Mesodermal cell (in vitro differentiated cells): ENCODE measurements around the gene C20orf173.
"Not testable (repeated sequence)": the region's sequence is repeated elsewhere in the genome, so short reads cannot be mapped to it uniquely, and the experiment has no call there.

ENCODE experiments used
- H3K27ac ChIP-seq: 2 replicates; pipeline ENCODE4 v1.7.0; 2013; ENCODE audit warnings: mild to moderate bottlenecking, low read depth, low read length, moderate library complexity; ENCODE audit not compliant: severe bottlenecking
- H3K36me3 ChIP-seq: 2 replicates; pipeline ENCODE4 v1.7.1; 2013; ENCODE audit warnings: mild to moderate bottlenecking, low read length, moderate library complexity; ENCODE audit not compliant: control insufficient read depth, insufficient read depth
- H3K4me1 ChIP-seq: one replicate; pipeline ENCODE4 v1.7.1; 2013; ENCODE audit warnings: mild to moderate bottlenecking, low read length; ENCODE audit not compliant: insufficient read depth, control insufficient read depth, poor library complexity, severe bottlenecking
- H3K4me3 ChIP-seq: 2 replicates; pipeline ENCODE4 v1.7.0; 2013; ENCODE audit warnings: low read length, control low read depth, mild to moderate bottlenecking; ENCODE audit not compliant: insufficient read depth, poor library complexity, severe bottlenecking; ENCODE audit errors: extremely low read depth
- H3K9me3 ChIP-seq: 2 replicates; pipeline ENCODE4 v1.7.1; 2013; ENCODE audit warnings: mild to moderate bottlenecking, low read length, moderate library complexity; ENCODE audit not compliant: control insufficient read depth
- WGBS, 2 experiments: methylation state at CpG; one replicate each; pipeline ENCODE4 v1.1.5; 2013; ENCODE audit warnings: missing lambda C conversion rate in 2 of 2; ENCODE audit not compliant: insufficient coverage in 2 of 2; 5-methylcytosine and 5-hydroxymethylcytosine counted together

Gene C20orf173

GRCh38 chr20:35547329-35547728, 17.9 kb upstream of the C20orf173 start:
- Histone ChIP-seq H3K9me3 (no peaks in the 10 kb centered on the region), H3K4me1 (peaks cover 4% of the 10 kb centered on the region), H3K27ac (no peak overlapping the region), H3K4me3 (no peak overlapping the region), H3K36me3 (peaks cover 81% of the 10 kb centered on the region)
- WGBS, 2 experiments: 78 to 93% methylated on average over 5 to 6 of the region's 9 CpGs

DNA sequence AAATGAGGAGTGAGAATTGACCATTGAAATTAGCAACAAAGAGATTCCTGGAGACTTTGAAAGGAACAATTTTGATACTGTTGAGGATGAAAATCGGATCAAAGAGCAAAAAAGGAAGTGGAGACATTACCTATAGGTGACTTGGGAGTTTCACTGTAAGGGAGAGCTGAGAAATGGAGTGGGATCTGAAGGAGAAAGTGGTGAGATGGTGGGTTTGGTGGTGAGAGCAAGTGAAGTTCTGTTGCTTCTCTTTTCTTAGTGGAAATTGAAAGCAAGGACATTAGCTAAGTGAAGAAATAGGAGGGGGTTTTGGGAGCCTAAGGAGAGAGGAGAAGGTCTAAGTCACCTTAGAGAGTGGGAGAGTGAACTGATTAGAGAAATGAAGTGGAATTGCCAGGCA, 16.7 kb upstream of the C20orf173 start:
- no peak overlapping the region for H3K4me3 ChIP-seq
- H3K9me3 ChIP-seq: no peaks in the 10 kb centered on the region
- WGBS, 2 experiments: 90 to 93% methylated on average over 1 of the region's 1 CpG
- H3K27ac ChIP-seq: no peak overlapping the region
- H3K36me3 ChIP-seq: peaks cover 71% of the 10 kb centered on the region
- H3K4me1 ChIP-seq: peaks cover 4% of the 10 kb centered on the region

DNA sequence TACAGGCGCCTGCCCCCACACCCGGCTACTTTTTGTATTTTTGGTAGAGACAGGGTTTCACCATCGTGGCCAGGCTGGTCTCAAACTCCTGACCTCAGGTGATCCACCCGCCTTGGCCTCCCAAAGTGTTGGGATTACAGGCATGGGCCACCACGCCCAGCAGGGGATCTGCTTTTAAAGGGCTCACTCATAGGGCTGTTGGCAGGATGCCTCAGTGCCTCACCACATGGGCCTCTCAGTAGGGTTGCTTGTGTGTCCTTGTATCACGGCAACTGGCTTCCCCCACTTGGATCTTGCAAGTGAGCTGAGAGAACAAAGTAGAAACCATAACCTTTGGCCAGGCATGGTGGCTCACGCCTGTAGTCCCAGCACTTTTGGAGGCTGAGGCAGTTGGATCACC, 15.5 kb upstream of the C20orf173 start:
- not testable (repeated sequence) for H3K4me1 ChIP-seq, H3K27ac ChIP-seq, H3K4me3 ChIP-seq, H3K9me3 ChIP-seq
- WGBS, 2 experiments: 92 to 97% methylated on average over 6 to 7 of the region's 7 CpGs
- H3K36me3 ChIP-seq: peaks cover 59% of the 10 kb centered on the region

DNA sequence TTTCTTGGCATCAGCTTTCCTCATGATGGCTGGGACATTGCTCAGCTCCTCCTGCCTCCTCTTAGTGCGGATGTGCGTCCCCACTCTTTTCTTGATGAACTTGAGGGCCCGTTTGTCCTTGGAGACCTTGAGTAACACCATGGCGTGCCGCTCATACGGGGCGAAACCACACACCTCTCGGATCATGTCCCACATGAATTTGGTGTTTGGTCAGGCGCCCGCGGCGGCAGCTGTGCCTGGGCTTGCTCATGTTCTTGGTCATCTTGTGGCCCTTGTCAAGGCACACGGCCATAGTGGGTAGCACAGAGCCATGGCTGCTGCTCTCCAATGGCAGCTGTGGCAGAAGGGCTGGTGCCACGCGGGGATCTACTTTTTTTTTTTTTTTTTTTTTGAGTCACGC, 15.0 kb upstream of the C20orf173 start:
- H3K36me3 ChIP-seq: peaks cover 54% of the 10 kb centered on the region
- no peaks in the 10 kb centered on the region for H3K9me3 ChIP-seq
- no peak overlapping the region for H3K4me3 ChIP-seq
- WGBS, 2 experiments: 94 to 96% methylated on average over 15 of the region's 16 CpGs
- no peak overlapping the region for H3K27ac ChIP-seq
- H3K4me1 ChIP-seq: peaks cover 4% of the 10 kb centered on the region

DNA sequence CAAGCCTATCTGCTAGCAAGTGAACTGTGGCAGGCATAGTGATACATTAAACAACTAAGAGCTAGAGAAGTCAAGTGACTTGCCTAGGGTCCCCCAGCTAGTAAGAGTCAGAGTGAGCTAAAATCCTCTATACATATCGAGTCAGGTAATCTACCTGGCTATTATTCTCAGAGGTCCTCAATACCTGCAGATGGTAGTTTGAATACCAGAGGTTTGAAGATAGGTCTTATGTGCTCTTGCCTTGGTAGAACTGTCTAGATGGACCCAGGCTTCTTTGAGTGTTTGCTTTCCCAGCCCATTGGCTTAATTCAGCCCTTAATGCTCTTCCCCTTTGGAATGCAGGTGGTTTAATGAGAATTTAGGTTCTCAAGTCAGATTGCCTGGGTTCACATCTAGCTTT, 13.5 kb upstream of the C20orf173 start:
- no peak overlapping the region for H3K27ac ChIP-seq
- H3K4me1 ChIP-seq: peaks cover 4% of the 10 kb centered on the region
- H3K9me3 ChIP-seq: no peaks in the 10 kb centered on the region
- H3K36me3 ChIP-seq: peaks cover 40% of the 10 kb centered on the region
- H3K4me3 ChIP-seq: no peak overlapping the region
- WGBS, 2 experiments: 100% methylated on average over 1 of the region's 1 CpG; no CpG with 5 or more reads in 1 of the 2 experiments

DNA sequence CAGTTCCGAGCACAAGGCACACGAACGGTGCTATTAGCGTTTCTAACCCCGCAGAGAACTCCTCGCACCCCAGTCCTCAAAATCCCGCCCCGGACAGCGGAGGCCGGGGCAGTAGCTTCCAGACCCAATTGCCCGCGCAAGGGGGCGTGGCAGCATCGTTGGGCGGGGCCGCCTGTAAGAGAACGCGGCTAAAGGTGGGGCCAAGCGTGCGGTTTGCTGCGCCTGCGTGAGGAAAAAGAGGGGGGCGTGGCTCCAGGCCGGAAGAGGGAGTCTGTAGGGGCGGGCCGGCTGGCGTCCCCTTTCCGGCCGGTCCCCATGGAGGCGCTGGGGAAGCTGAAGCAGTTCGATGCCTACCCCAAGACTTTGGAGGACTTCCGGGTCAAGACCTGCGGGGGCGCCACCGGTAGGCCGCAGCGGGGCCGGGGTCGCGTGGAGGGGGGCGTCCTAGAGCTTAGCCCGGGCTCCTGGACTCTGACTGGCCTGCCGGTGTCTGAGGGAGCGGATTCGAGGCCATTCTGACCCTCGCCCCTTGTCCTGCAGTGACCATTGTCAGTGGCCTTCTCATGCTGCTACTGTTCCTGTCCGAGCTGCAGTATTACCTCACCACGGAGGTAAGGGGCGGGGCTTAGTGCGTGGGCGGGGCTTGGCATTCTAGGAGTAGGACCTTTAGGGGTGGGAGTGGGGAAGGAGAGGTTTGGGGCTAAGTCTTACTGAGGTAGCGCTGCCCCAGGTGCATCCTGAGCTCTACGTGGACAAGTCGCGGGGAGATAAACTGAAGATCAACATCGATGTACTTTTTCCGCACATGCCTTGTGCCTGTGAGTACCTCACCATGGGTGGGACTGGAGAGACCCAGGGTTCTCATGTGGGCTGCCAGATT, 12.6 kb upstream of the C20orf173 start, which contains the start of gene ERGIC3:
ERGIC3 (plus strand) TSS at position 296 of the 880 bp plus-strand sequence; CDS start at position 316, 20 bp downstream.
- peak within 1 kb of the TSS; percentile 91 for H3K27ac ChIP-seq
- WGBS, 2 experiments: 4 to 9% methylated on average over 30 to 51 of the region's 57 CpGs

DNA sequence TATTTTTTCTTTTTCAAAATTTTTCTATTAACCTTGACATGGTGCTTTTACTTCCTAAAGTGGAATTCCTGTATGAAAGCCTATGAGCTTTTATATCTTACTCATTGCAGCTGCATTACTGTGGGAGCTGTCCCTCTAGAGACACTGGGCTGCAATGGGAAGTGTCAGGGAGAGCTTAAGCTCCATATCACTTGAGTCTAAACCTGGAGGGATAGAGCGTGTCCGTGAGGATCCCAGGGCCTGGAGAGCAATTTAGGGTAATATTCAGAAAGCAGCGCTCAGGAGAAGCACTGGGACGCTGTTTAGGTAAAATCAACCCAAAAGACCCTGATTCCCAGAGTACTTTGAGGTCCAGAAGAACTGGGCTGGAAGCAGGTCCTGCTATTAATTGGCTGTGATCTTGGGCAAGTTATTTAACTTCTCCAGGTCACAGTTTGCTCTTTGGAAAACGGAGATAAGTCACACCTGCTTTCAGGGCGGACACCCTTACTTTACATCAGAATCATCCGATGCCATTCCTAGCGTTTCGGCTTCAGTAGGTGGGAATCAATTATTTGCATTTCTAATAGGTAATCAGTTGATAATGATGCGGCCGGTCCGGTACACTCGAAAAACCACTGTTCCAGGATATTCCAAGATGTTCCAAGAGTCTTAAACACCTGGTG, 11.8 kb upstream of the C20orf173 start:
- peaks cover 23% of the 10 kb centered on the region for H3K36me3 ChIP-seq
- peaks cover 4% of the 10 kb centered on the region for H3K4me1 ChIP-seq
- no peak overlapping the region for H3K27ac ChIP-seq
- WGBS, 2 experiments: 18 to 23% methylated on average over 7 to 8 of the region's 13 CpGs
- H3K9me3 ChIP-seq: no peaks in the 10 kb centered on the region
- peak overlapping the region; percentile 70 for H3K4me3 ChIP-seq

More for the DNA sequence above, 12.6 kb upstream of the C20orf173 start, which contains the start of gene ERGIC3:
- no peaks in the 10 kb centered on the region for H3K9me3 ChIP-seq
- H3K4me1 ChIP-seq: peaks cover 4% of the 10 kb centered on the region
- peak within 1 kb of the TSS; percentile 70 for H3K4me3 ChIP-seq
- H3K36me3 ChIP-seq: peaks cover 30% of the 10 kb centered on the region

DNA sequence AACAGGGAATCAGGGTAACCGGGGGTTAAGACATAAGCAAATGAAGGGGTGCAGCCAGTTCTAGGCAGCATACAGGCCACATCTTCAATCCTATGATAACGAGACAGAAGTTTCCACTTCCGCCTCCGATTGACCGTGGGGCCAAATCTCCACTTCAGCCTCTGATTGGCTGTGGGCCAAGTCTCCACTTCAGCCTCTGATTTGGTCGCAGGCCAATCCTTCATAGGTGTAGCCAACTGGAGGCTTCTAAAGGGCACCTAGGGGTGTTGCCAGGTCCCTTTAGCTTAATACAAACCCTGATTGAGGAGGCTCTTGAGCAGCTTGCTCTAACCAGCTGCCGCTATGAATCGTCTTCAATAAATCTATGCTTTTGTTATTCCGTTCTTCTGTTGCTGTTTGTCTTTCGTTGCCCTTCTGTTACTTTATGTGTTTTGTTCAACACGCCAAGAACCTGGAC, 10.3 kb upstream of the C20orf173 start:
- H3K4me3 ChIP-seq: no peak overlapping the region
- H3K9me3 ChIP-seq: no peaks in the 10 kb centered on the region
- peaks cover 4% of the 10 kb centered on the region for H3K4me1 ChIP-seq
- H3K36me3 ChIP-seq: peaks cover 20% of the 10 kb centered on the region
- no peak overlapping the region for H3K27ac ChIP-seq
- 69 to 81% methylated on average over 11 of the region's 11 CpGs for WGBS, 2 experiments

DNA sequence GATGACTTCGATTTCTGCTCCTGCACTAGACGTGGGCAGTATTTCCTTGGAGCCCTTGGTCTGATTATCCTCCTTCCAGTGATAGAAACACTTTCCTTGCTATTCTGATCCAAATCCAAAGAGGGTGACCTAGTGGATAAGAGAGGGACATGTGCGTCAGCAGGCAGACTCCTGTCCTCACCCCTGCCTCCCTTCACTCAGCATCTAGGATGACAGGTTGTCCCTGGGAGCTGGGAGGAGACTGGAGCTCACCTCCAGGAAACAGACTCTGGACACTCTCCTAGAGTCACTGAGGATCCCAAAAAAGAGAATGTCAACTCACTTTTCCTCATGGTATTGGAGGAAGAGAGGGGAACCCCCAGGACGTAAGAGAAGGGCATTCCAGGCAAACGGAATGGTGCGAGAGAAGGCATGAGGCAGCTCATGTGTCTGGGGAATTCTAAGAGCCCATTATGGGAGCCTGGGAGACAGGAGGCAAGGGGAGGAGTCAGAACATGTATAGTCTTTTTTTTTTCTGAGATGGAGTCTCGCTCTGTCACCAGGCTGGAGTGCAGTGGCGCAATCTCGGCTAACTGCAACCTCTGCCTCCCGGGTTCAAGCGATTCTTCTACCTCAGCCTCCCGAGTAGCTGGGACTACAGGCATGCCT, 2.2 kb downstream of the C20orf173 start:
- WGBS, 2 experiments: 91 to 95% methylated on average over 7 to 10 of the region's 12 CpGs
- no peak overlapping the region for H3K4me3 ChIP-seq
- H3K36me3 ChIP-seq: no peaks in the 10 kb centered on the region
- H3K27ac ChIP-seq: no peak overlapping the region
- H3K4me1 ChIP-seq: no peaks in the 10 kb centered on the region
- H3K9me3 ChIP-seq: no peaks in the 10 kb centered on the region

DNA sequence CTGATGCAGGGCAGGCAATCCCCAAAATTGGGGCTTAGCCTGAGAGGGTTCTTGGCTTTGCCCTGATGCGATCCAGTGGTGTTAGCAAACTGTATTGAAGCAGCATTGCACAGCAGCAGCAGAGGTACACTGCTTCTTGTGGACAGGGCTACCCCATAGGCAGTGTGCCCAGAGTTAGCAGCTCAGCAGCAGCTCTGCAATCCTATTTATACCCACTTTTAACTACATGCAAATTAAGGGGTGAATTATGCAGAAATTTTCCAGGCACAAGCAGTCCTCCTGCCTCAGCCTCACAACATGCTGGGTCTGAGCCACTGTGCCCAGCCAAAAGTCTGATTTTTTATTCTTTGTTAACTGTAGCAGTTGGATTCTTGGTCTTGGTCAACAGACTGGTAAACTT, 3.8 kb downstream of the C20orf173 start:
- Histone ChIP-seq H3K27ac (no peak overlapping the region), H3K4me3 (no peak overlapping the region), H3K9me3 (no peaks in the 10 kb centered on the region), H3K36me3 (no peaks in the 10 kb centered on the region), H3K4me1 (no peaks in the 10 kb centered on the region)
- 85 to 91% methylated on average over 1 of the region's 1 CpG for WGBS, 2 experiments
